WTC11 (cell line): Measurements from ENCODE around the gene DUSP2. TPM values are rescaled to one million over a fixed set of nuclear protein-coding genes. Genes with fewer than 3 reads are reported as not detected.
A peak's percentile ranks its signal among the peaks of the same experiment; 100 is the strongest.
"Not testable (repeated sequence)": the region's sequence is repeated elsewhere in the genome, so short reads cannot be mapped to it uniquely, and the experiment has no call there.

Experiments used
- ATAC-seq: fragments of 200-7000 bp; cut with Tn5 transposase; 2 replicates; pipeline ENCODE4 v1.10.0; 2021; ENCODE audit warnings: mild to moderate bottlenecking, moderate library complexity
- CTCF ChIA-PET: fragments of 300-600 bp; sonication (Branson Sonifier 250); formaldehyde crosslinking; loops from one replicate; lab custom pipeline; 2021; ENCODE audit warnings: antibody characterized with exemption; lab: Charles Lee
- POLR2A ChIA-PET: fragments of 350-600 bp; sonication (Branson Sonifier 250); formaldehyde crosslinking; loops from one replicate; lab custom pipeline; 2021; ENCODE audit warnings: antibody characterized with exemption; lab: Charles Lee
- DNase-seq: peaks from one replicate; pipeline ENCODE4 v3.0.0; 2021; ENCODE audit warnings: low spot score
- H3K27ac Mint-ChIP-seq: 2 replicates; pipeline ENCODE4 v1.8.0; 2021; ENCODE audit warnings: mixed read lengths
- H3K27me3 Mint-ChIP-seq: 2 replicates; pipeline ENCODE4 v1.8.0; 2021; ENCODE audit warnings: low read depth, mild to moderate bottlenecking, moderate library complexity, mixed read lengths
- H3K36me3 Mint-ChIP-seq: 2 replicates; pipeline ENCODE4 v1.8.0; 2021; ENCODE audit warnings: mixed read lengths
- H3K4me1 Mint-ChIP-seq: 2 replicates; pipeline ENCODE4 v1.8.0; 2022; ENCODE audit warnings: mixed read lengths
- H3K4me3 Mint-ChIP-seq: 2 replicates; pipeline ENCODE4 v1.8.0; 2021; ENCODE audit warnings: mild to moderate bottlenecking, moderate library complexity, mixed read lengths
- H3K9me3 Mint-ChIP-seq: 2 replicates; pipeline ENCODE4 v1.8.0; 2021; ENCODE audit warnings: mixed read lengths
- E2F4 ChIP-seq: sonication (generic); formaldehyde crosslinking; IDR thresholded peaks from 2 replicates; pipeline ENCODE4 v1.8.1; 2022; ENCODE audit warnings: low read depth, mild to moderate bottlenecking, moderate library complexity, missing genetic modification reagents, borderline replicate concordance
- IRF2 ChIP-seq: sonication (generic); formaldehyde crosslinking; IDR thresholded peaks from 2 replicates; pipeline ENCODE4 v1.8.0; 2022; ENCODE audit warnings: low read depth, missing genetic modification reagents, borderline replicate concordance
- JUN ChIP-seq: sonication (generic); formaldehyde crosslinking; IDR thresholded peaks from 2 replicates; pipeline ENCODE4 v1.8.0; 2023; ENCODE audit warnings: mild to moderate bottlenecking, missing genetic modification reagents
- NR1H2 ChIP-seq: sonication (generic); formaldehyde crosslinking; IDR thresholded peaks from 2 replicates; pipeline ENCODE4 v1.9.0; 2021; ENCODE audit warnings: mild to moderate bottlenecking, moderate library complexity, missing genetic modification reagents
- NR2C2 ChIP-seq: sonication (generic); formaldehyde crosslinking; IDR thresholded peaks from 2 replicates; pipeline ENCODE4 v1.8.0; 2022; ENCODE audit warnings: mild to moderate bottlenecking, missing genetic modification reagents
- STAT6 ChIP-seq: sonication (generic); formaldehyde crosslinking; conservative IDR thresholded peaks from 2 replicates; pipeline ENCODE4 v1.8.1; 2023; ENCODE audit warnings: mild to moderate bottlenecking, low read depth, missing genetic modification reagents, moderate library complexity
- TEAD4 ChIP-seq: sonication (generic); formaldehyde crosslinking; IDR thresholded peaks from 2 replicates; pipeline ENCODE4 v1.8.0; 2022; ENCODE audit warnings: mild to moderate bottlenecking, missing genetic modification reagents
- ZNF263 ChIP-seq: sonication (generic); formaldehyde crosslinking; IDR thresholded peaks from 2 replicates; pipeline ENCODE4 v1.8.1; 2022; ENCODE audit warnings: low read depth, mild to moderate bottlenecking, moderate library complexity, missing genetic modification reagents
- total RNA-seq: library from RNA; stranded (reverse); gene quantifications from 3 replicates; pipeline ENCODE4 v1.2.3, GENCODE V29; 2021
- TF ChIP-seq, protein P1 (sequence below): fragments of 200-600 bp; IDR thresholded peaks from 2 replicates; pipeline ENCODE4 v1.8.0; 2022; ENCODE audit warnings: antibody characterized with exemption
- TF ChIP-seq, protein P2 (sequence below): sonication (generic); formaldehyde crosslinking; IDR thresholded peaks from 2 replicates; pipeline ENCODE4 v1.8.0; 2022; ENCODE audit warnings: mild to moderate bottlenecking, missing genetic modification reagents
- TF ChIP-seq, protein P3 (sequence below): sonication (generic); formaldehyde crosslinking; IDR thresholded peaks from 2 replicates; pipeline ENCODE4 v1.8.0; 2023; ENCODE audit warnings: missing genetic modification reagents

The DUSP2 gene
- total RNA-seq, 1 experiment from 2014 or later, result 4.7 TPM

DNA sequence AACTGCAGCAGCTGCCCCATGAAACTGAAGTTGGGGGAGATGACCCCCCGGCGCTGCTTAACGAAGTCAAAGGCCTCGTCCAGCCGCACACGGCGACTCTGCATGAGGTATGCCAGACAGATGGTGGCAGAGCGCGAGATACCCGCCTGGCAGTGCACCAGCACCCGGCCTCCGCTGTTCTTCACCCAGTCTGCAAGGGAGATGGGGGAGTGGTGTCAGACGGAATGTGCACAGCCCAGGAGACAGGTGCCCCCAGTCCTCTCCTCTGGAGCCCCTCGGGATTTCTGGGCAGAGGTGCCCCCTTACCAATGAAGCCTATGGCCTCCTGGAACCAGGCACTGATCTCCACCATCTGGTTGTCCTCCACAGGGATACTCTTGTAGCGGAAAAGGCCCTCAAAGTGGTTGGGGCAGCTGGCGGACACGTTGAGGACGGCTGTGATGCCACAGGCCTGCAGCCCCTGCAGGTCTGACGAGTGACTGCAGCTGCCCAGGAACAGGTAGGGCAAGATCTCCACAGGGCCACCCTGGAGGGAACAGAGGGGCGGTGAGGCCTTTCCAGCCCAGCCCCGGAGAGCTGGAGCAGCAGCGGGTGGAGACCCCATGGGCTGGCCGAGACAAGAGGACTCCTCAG lies 1.3 kb downstream of the DUSP2 start:
- CTCF ChIA-PET, result interaction anchor here (0.7 to 9.4 kb wide), 11 partner anchors 11 to 151 kb away, joined by 3 to 214 read pairs (median 4); no protein-coding TSS in a partner anchor
- H3K27me3 Mint-ChIP-seq, result peaks cover 35% of the 10 kb centered on the region

GRCh38 chr2:96143231-96143847 lies 1.9 kb downstream of the DUSP2 start:
- no peak for TF ChIP-seq TEAD4 (CRISPR knock-in tag)
- POLR2A ChIA-PET, result no interaction called here
- Mint-ChIP-seq H3K27me3 (peaks cover 34% of the 10 kb centered on the region), H3K36me3 (no peaks in the 10 kb centered on the region), H3K4me3 (no peak overlapping the region), H3K9me3 (no peaks in the 10 kb centered on the region), H3K4me1 (peaks cover 26% of the 10 kb centered on the region), H3K27ac (no peak overlapping the region)
- DNase-seq (peak; percentile 10), ATAC-seq (no peak)
- CTCF ChIA-PET, result interaction anchor here (1.1 to 9.4 kb wide), 11 partner anchors 10 to 151 kb away, joined by 3 to 214 read pairs (median 4); no protein-coding TSS in a partner anchor

More for the DNA sequence above, 1.3 kb downstream of the DUSP2 start:
- Mint-ChIP-seq H3K4me1 (peaks cover 25% of the 10 kb centered on the region), H3K27ac (no peak overlapping the region), H3K4me3 (peak overlapping the region; percentile 76)
- DNase-seq (peak; percentile 60), ATAC-seq (peak; percentile 57)
- POLR2A ChIA-PET, result no interaction called here
- 0 out of 2 replicates have a peak, but pooled peaks have one; percentile 35 for TF ChIP-seq NR2C2 (CRISPR knock-in tag)
- TF ChIP-seq JUN (CRISPR knock-in tag), result 0 out of 2 replicates have a peak, but pooled peaks have one; percentile 18
- TF ChIP-seq ZNF263, result 0 out of 2 replicates have a peak, but pooled peaks have one; percentile 33
- no peak for TF ChIP-seq E2F4 (CRISPR knock-in tag)
- TF ChIP-seq TEAD4 (CRISPR knock-in tag), result 0 out of 2 replicates have a peak, but pooled peaks have one; percentile 4
- TF ChIP-seq STAT6 (CRISPR knock-in tag), result no peak
- TF ChIP-seq, protein P1, sequence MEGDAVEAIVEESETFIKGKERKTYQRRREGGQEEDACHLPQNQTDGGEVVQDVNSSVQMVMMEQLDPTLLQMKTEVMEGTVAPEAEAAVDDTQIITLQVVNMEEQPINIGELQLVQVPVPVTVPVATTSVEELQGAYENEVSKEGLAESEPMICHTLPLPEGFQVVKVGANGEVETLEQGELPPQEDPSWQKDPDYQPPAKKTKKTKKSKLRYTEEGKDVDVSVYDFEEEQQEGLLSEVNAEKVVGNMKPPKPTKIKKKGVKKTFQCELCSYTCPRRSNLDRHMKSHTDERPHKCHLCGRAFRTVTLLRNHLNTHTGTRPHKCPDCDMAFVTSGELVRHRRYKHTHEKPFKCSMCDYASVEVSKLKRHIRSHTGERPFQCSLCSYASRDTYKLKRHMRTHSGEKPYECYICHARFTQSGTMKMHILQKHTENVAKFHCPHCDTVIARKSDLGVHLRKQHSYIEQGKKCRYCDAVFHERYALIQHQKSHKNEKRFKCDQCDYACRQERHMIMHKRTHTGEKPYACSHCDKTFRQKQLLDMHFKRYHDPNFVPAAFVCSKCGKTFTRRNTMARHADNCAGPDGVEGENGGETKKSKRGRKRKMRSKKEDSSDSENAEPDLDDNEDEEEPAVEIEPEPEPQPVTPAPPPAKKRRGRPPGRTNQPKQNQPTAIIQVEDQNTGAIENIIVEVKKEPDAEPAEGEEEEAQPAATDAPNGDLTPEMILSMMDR, result peak; percentile 16; the same call in 1 of the 2 replicates
- TF ChIP-seq, all 79 proteins: peak for 5
- Mint-ChIP-seq H3K36me3 (no peaks in the 10 kb centered on the region), H3K9me3 (no peaks in the 10 kb centered on the region)

DNA sequence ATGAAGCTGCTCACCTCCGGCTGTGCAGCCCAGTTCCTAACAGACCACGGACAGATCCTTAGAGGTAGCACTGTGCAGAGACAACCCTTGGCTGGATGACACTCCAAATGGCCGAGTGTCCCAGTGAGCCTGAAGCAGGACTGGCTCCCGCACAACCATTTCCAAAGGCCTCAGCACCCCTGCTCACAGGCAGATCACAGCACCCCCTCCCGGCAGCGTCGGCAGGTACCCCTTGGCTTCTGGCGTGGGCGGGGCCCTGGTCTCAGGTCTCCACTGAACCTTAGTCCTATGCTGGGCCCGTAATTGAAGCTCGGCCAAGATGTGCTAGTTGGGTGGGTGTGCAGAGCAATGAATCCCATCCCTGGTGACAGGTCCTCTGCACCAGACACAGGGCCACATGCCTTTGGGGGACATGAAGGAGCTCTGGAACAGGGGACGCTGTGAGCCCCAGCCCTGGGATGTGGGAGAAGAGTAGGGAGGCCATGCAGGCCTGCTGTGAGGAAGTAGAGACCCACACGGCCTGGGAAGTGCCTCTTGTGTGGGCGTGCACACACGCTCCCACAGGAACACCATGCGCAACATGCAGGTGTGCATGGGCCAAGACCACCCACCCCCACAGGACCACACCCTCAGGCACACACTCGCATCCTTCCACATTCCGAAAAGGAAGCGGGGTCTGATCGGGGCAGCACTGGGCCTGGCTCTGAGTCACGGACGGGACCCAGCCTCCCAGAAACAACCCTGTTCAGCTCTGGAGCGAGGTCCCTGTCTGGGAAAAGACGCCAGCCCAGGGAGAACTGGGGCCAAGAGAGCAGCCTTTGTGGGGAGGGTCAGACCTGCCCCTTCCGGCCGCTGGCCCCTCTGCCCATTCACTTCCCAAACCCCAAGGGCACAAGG lies 2.8 kb downstream of the DUSP2 start:
- Mint-ChIP-seq H3K4me1 (peaks cover 24% of the 10 kb centered on the region), H3K27ac (no peak overlapping the region), H3K27me3 (peaks cover 30% of the 10 kb centered on the region), H3K36me3 (no peaks in the 10 kb centered on the region), H3K4me3 (no peak overlapping the region), H3K9me3 (no peaks in the 10 kb centered on the region)
- TF ChIP-seq, protein P2, sequence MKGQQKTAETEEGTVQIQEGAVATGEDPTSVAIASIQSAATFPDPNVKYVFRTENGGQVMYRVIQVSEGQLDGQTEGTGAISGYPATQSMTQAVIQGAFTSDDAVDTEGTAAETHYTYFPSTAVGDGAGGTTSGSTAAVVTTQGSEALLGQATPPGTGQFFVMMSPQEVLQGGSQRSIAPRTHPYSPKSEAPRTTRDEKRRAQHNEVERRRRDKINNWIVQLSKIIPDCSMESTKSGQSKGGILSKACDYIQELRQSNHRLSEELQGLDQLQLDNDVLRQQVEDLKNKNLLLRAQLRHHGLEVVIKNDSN (CRISPR knock-in tag), result no peak
- TF ChIP-seq NR1H2 (CRISPR knock-in tag) (no peak), IRF2 (CRISPR knock-in tag) (no peak)
- TF ChIP-seq, protein P3, sequence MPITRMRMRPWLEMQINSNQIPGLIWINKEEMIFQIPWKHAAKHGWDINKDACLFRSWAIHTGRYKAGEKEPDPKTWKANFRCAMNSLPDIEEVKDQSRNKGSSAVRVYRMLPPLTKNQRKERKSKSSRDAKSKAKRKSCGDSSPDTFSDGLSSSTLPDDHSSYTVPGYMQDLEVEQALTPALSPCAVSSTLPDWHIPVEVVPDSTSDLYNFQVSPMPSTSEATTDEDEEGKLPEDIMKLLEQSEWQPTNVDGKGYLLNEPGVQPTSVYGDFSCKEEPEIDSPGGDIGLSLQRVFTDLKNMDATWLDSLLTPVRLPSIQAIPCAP (CRISPR knock-in tag), result no peak
- ATAC-seq (0 out of 2 replicates have a peak, but pooled peaks have one; percentile 1), DNase-seq (peak; percentile 61)
- ChIA-PET POLR2A (interaction anchor here (0.6 kb wide), 1 partner anchor 36 kb away, joined by 4 read pairs; no protein-coding TSS in a partner anchor), CTCF (interaction anchor here (0.6 to 9.4 kb wide), 11 partner anchors 9 to 91 kb away, joined by 3 to 214 read pairs (median 4); no protein-coding TSS in a partner anchor)

DNA sequence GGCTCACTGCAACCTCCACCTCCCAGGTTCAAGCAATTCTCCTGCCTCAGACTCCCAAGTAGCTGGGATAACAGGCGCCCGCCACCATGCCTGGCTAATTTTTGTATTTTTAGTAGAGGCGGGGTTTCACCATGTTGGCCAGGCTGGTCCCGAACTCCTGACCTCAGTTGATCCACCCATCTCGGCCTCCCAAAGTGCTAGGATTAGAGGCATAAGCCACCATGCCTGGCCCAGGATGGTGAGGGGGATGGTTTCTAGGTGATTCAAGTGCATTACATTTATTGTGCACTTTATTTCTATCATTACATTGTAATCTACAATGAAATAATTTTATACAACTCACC lies 3.6 kb downstream of the DUSP2 start:
- CTCF ChIA-PET, result interaction anchor here (0.8 to 9.4 kb wide), 6 partner anchors 10 to 92 kb away, joined by 3 to 214 read pairs (median 6); no protein-coding TSS in a partner anchor

More for the DNA sequence above, 3.6 kb downstream of the DUSP2 start:
- H3K4me3 Mint-ChIP-seq, POLR2A ChIA-PET, DNase-seq, H3K27ac Mint-ChIP-seq, H3K36me3 Mint-ChIP-seq, H3K9me3 Mint-ChIP-seq, ATAC-seq: not testable (repeated sequence)
- Mint-ChIP-seq H3K27me3 (peaks cover 21% of the 10 kb centered on the region), H3K4me1 (peaks cover 23% of the 10 kb centered on the region)
